Mucosa of descending colon (tissue), 3 donors: Measurements from ENCODE around the gene BCAM. TPM values are rescaled to one million over a fixed set of nuclear protein-coding genes. Genes with fewer than 3 reads are reported as not detected.

Source experiments
- ATAC-seq: fragments of 200-7000 bp; cut with Tn5 transposase; one replicate; pipeline ENCODE4 v1.9.1; 2020; ENCODE audit warnings: mild to moderate bottlenecking, moderate library complexity
- DNase-seq, 3 donors: peaks; one replicate each; pipeline ENCODE4 v3.0.0-alpha.2; 2020
- H3K36me3 ChIP-seq: fragments of 200-600 bp; one replicate; pipeline ENCODE4 v1.8.0; 2021; ENCODE audit warnings: low read depth, mild to moderate bottlenecking
- H3K4me1 ChIP-seq: fragments of 200-600 bp; one replicate; pipeline ENCODE4 v1.8.0; 2021; ENCODE audit warnings: low read depth, mild to moderate bottlenecking
- H3K4me3 ChIP-seq: fragments of 200-600 bp; one replicate; pipeline ENCODE4 v1.8.0; 2021; ENCODE audit warnings: mild to moderate bottlenecking
- H3K9me3 ChIP-seq: fragments of 200-600 bp; one replicate; pipeline ENCODE4 v1.8.0; 2021; ENCODE audit warnings: mild to moderate bottlenecking
- CTCF ChIP-seq: fragments of 200-600 bp; IDR thresholded peaks from one replicate; pipeline ENCODE4 v1.8.0; 2022; ENCODE audit warnings: antibody characterized with exemption, mild to moderate bottlenecking
- intact Hi-C, 2 donors: fragments of 100-400 bp; cut with DNase I in 1 of 2; cut with micrococcal nuclease in 1 of 2; formaldehyde crosslinking; loops; one replicate each; pipeline versions ENCODE4 v1.11.0 to v1.11.1; 2022; cut with DNase I, micrococcal nuclease
- total RNA-seq, 3 donors: library from RNA; stranded (reverse); fragmentation: NEBNext Ultra II Directional in 2 of 3; extraction: Animal tissue kit (Norgen Biotek cat#: 25700) in 2 of 3; gene quantifications; one replicate each; pipeline versions ENCODE4 v1.2.1 to v1.2.4, GENCODE V29; 2021 to 2023
- donor health status: DM: no; HTN: no; CAD: no; lungs with moderate emphysema.
- donor health status: DM: no; HTN: no; CAD: no.
- donor health status: DM: no; HTN: yes; CAD: no.

The BCAM gene
- total RNA-seq, 3 donors from 2014 or later = 16.3 to 25.1 (median 20.3) TPM

GRCh38 chr19:44811122-44811419, 2.2 kb downstream of the BCAM start:
- ATAC-seq (no peak), DNase-seq (no peak)
- Histone ChIP-seq H3K4me1 (peaks cover 25% of the 10 kb centered on the region), H3K9me3 (no peaks in the 10 kb centered on the region), H3K4me3 (no peak overlapping the region), H3K36me3 (no peaks in the 10 kb centered on the region)
- intact Hi-C loops = no loop called here
- TF ChIP-seq CTCF = no peak

- intact Hi-C loops = no loop called here
- Histone ChIP-seq H3K4me3 (no peak overlapping the region), H3K4me1 (peaks cover 23% of the 10 kb centered on the region), H3K36me3 (no peaks in the 10 kb centered on the region), H3K9me3 (no peaks in the 10 kb centered on the region)
- no peak for ATAC-seq
- no peak for TF ChIP-seq CTCF
- DNase-seq = no peak
Observed at GRCh38 chr19:44812142-44812718, 3.3 kb downstream of the BCAM start.

DNA sequence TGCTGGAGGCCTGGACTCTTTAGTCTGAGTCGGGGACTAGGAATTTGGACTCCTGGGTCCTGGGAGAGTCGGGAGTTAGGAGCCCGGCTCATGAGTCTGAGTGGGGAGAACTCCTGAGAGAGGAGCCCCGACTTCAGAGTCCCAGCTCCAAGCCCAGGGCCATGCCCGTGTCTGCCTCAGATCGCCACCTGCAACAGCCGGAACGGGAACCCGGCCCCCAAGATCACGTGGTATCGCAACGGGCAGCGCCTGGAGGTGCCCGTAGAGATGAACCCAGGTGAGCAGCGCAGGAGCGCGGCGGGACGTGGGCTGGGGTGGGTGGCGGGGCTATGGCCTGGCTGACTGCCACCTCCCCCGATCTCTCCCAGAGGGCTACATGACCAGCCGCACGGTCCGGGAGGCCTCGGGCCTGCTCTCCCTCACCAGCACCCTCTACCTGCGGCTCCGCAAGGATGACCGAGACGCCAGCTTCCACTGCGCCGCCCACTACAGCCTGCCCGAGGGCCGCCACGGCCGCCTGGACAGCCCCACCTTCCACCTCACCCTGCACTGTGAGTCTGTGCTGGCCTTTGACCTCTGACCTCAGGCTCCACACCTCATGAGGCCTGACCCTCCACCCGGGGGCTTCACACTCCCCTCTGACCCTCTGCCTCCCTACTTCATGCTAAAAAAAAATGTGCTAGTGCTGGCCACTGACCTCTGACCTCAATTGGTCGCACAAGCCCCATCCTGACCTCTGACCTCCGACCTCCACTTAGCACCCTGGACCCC, 4.4 kb downstream of the BCAM start:
- no peaks in the 10 kb centered on the region for H3K36me3 ChIP-seq
- H3K4me3 ChIP-seq = no peak overlapping the region
- no peak for DNase-seq
- peaks cover 18% of the 10 kb centered on the region for H3K4me1 ChIP-seq
- no peak for ATAC-seq
- no peak for TF ChIP-seq CTCF
- H3K9me3 ChIP-seq = no peaks in the 10 kb centered on the region
- intact Hi-C loops = no loop called here

DNA sequence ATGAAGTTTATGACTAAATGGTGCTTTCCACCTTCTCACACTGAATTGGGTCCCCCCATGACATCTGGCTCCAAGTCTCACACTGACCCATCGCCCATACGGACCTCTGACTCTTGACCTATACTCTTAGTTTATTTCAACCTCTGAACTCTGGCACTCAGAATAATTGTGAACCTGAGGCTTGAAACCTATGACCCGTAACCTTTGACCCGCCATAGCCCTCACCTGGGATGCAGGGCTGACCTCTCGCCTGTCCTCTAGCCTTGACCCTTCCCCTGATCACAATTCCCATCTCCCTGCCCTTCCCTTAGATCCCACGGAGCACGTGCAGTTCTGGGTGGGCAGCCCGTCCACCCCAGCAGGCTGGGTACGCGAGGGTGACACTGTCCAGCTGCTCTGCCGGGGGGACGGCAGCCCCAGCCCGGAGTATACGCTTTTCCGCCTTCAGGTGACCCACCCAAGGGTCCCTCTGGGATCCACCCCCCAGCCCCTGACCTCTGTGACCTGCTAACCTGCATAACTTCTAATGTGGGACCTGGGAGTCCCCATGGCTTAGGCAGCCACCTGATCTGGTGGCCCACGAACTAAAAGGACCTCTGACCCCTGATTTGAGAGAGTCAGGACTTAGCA, 5.1 kb downstream of the BCAM start:
- Histone ChIP-seq H3K4me3 (no peak overlapping the region), H3K9me3 (no peaks in the 10 kb centered on the region), H3K4me1 (peaks cover 14% of the 10 kb centered on the region), H3K36me3 (no peaks in the 10 kb centered on the region)
- DNase-seq = no peak
- intact Hi-C loops = no loop called here
- ATAC-seq = no peak
- no peak for TF ChIP-seq CTCF

- ATAC-seq = no peak
- Histone ChIP-seq H3K4me3 (no peak overlapping the region), H3K36me3 (no peaks in the 10 kb centered on the region), H3K9me3 (no peaks in the 10 kb centered on the region), H3K4me1 (peaks cover 9% of the 10 kb centered on the region)
- no peak for TF ChIP-seq CTCF
- DNase-seq = no peak
- intact Hi-C loops = no loop called here
Observed at GRCh38 chr19:44814517-44814916, 5.6 kb downstream of the BCAM start.
